Measurements from ENCODE around the gene TRIM32.

Gene TRIM32

GRCh38 chr9:116733010-116733641 is 46.0 kb downstream of the TRIM32 start:
- POLR2A ChIA-PET: no interaction called here
- Histone ChIP-seq H3K27ac (ENCODE audit: extremely low read depth, low read depth, low read length) (no peak overlapping the region), H3K9me3 (ENCODE audit: control insufficient read depth, insufficient read depth, low read depth, low read length) (no peaks in the 10 kb centered on the region), H3K36me3 (ENCODE audit: control insufficient read depth in 2 of 2, insufficient read depth in 1 of 2, low read length in 2 of 2) (no peaks in the 10 kb centered on the region), H3K4me1 (ENCODE audit: control insufficient read depth, insufficient read depth, low read length) (no peaks in the 10 kb centered on the region), H3K4me3 (ENCODE audit: low read depth, low read length) (no peak overlapping the region)
- CTCF ChIA-PET: interaction anchor here (12.1 kb wide), 1 partner anchor 128 kb away, joined by 318 read pairs; no protein-coding TSS in a partner anchor
- TF ChIP-seq PRDM10 (tag by site-specific recombination; IDR thresholded peaks at IDR 0.05) (peak; percentile 24; the same call in 1 of the 2 replicates), ZNF335 (tag by site-specific recombination; conservative IDR thresholded peaks at IDR 0.05) (no peak)

GRCh38 chr9:116736399-116737151 is 49.5 kb downstream of the TRIM32 start:
- TF ChIP-seq INSM2 (tag by site-specific recombination; IDR thresholded peaks at IDR 0.05) (no peak), ZNF585B (tag by site-specific recombination; IDR thresholded peaks at IDR 0.05) (no peak), MYNN (tag by site-specific recombination; IDR thresholded peaks at IDR 0.05; ENCODE audit: borderline replicate concordance) (no peak), TSHZ1 (tag by site-specific recombination; IDR thresholded peaks at IDR 0.05; ENCODE audit: borderline replicate concordance) (no peak), WT1 (tag by site-specific recombination; IDR thresholded peaks at IDR 0.05) (no peak), ZNF521 (tag by site-specific recombination; IDR thresholded peaks at IDR 0.05) (no peak), SALL2 (tag by site-specific recombination; IDR thresholded peaks at IDR 0.05; ENCODE audit: borderline replicate concordance) (no peak), ZNF211 (tag by site-specific recombination; IDR thresholded peaks at IDR 0.05; ENCODE audit: low read depth) (no peak), ZNF830 (tag by site-specific recombination; IDR thresholded peaks at IDR 0.05; ENCODE audit: low read depth) (no peak), ZNF561 (tag by site-specific recombination; IDR thresholded peaks at IDR 0.05; ENCODE audit: borderline replicate concordance) (no peak), ZNF792 (tag by site-specific recombination; IDR thresholded peaks at IDR 0.05) (no peak), ZBTB21 (tag by site-specific recombination; IDR thresholded peaks at IDR 0.05) (no peak), ZBTB49 (tag by site-specific recombination; IDR thresholded peaks at IDR 0.05; ENCODE audit: low read depth) (no peak), HOXC10 (CRISPR knock-in tag; IDR thresholded peaks at IDR 0.05) (no peak), ZNF514 (tag by site-specific recombination; IDR thresholded peaks at IDR 0.05) (no peak), KLF16 (tag by site-specific recombination; IDR thresholded peaks at IDR 0.05) (no peak), ZNF610 (tag by site-specific recombination; IDR thresholded peaks at IDR 0.05; ENCODE audit: borderline replicate concordance) (no peak)
- H3K4me1 ChIP-seq (ENCODE audit: control insufficient read depth, insufficient read depth, low read length): no peaks in the 10 kb centered on the region
- H3K4me3 ChIP-seq (ENCODE audit: low read depth, low read length): no peak overlapping the region
- H3K36me3 ChIP-seq (ENCODE audit: control insufficient read depth in 2 of 2, insufficient read depth in 1 of 2, low read length in 2 of 2): no peaks in the 10 kb centered on the region
- H3K27ac ChIP-seq (ENCODE audit: extremely low read depth, low read depth, low read length): no peak overlapping the region
- no peaks in the 10 kb centered on the region for H3K9me3 ChIP-seq (ENCODE audit: control insufficient read depth, insufficient read depth, low read depth, low read length)
- ChIA-PET CTCF (interaction anchor here (0.6 to 12.1 kb wide), 45 partner anchors 9 to 1641 kb away, joined by 3 to 318 read pairs (median 4); no protein-coding TSS in a partner anchor), POLR2A (interaction anchor here (0.6 to 1.2 kb wide), 2 partner anchors 124 to 220 kb away, joined by 5 read pairs; no protein-coding TSS in a partner anchor)

Measured in HEK293 (cell line).